GM23338 (cell line): ENCODE results near the gene FHIT. TPM values are rescaled to one million over a fixed set of nuclear protein-coding genes. Genes with fewer than 3 reads are reported as not detected.

Source experiments
- ATAC-seq: fragments of 200-7000 bp; cut with Tn5 transposase; 3 replicates; pipeline ENCODE4 v1.9.1; 2020
- DNase-seq: peaks from one replicate; pipeline ENCODE4 v3.0.0-alpha.2; 2015; ENCODE audit warnings: low spot score
- H2AFZ ChIP-seq: fragments of 200-600 bp; sonication (generic); 2 replicates; pipeline ENCODE4 v1.8.0; 2016; ENCODE audit warnings: antibody characterized with exemption, mild to moderate bottlenecking, moderate library complexity
- H3F3A ChIP-seq: fragments of 200-600 bp; sonication (generic); replicated peaks from 2 replicates; pipeline ENCODE4 v1.8.0; 2017; ENCODE audit warnings: antibody characterized with exemption, mixed run types, low read depth
- H3K27ac ChIP-seq: fragments of 200-600 bp; sonication (generic); 2 replicates; pipeline ENCODE4 v1.6.1; 2016; ENCODE audit warnings: low read depth
- H3K27me3 ChIP-seq: fragments of 200-600 bp; sonication (generic); 2 replicates; pipeline ENCODE4 v1.8.0; 2016; ENCODE audit warnings: mild to moderate bottlenecking, mixed run types, moderate library complexity; ENCODE audit not compliant: insufficient read depth
- H3K36me3 ChIP-seq: fragments of 200-600 bp; sonication (generic); 2 replicates; pipeline ENCODE4 v1.8.0; 2016; ENCODE audit warnings: mild to moderate bottlenecking; ENCODE audit not compliant: insufficient read depth
- H3K4me1 ChIP-seq: fragments of 200-600 bp; sonication (generic); 2 replicates; pipeline ENCODE4 v1.8.0; 2016; ENCODE audit warnings: mild to moderate bottlenecking, moderate library complexity; ENCODE audit not compliant: insufficient read depth
- H3K4me2 ChIP-seq: fragments of 200-600 bp; sonication (generic); 2 replicates; pipeline ENCODE4 v1.7.1; 2017; ENCODE audit warnings: mixed run types
- H3K4me3 ChIP-seq: fragments of 200-600 bp; sonication (generic); 2 replicates; pipeline ENCODE4 v1.6.1; 2016; ENCODE audit warnings: mixed run types
- H3K79me2 ChIP-seq: fragments of 200-600 bp; sonication (generic); replicated peaks from 2 replicates; pipeline ENCODE4 v1.8.0; 2017; ENCODE audit warnings: mild to moderate bottlenecking; ENCODE audit not compliant: insufficient read depth
- H3K9me2 ChIP-seq: fragments of 200-600 bp; sonication (generic); 2 replicates; pipeline ENCODE4 v1.8.0; 2017; ENCODE audit not compliant: insufficient read depth
- H4K20me1 ChIP-seq: fragments of 200-600 bp; sonication (generic); replicated peaks from 2 replicates; pipeline ENCODE4 v1.8.0; 2017; ENCODE audit warnings: mild to moderate bottlenecking; ENCODE audit not compliant: insufficient read depth
- H3K27ac Mint-ChIP-seq: 2 replicates; pipeline ENCODE4 v1.8.0; 2020; ENCODE audit warnings: inconsistent platforms, mild to moderate bottlenecking, moderate library complexity, mixed read lengths
- H3K27me3 Mint-ChIP-seq: 3 replicates; pipeline ENCODE4 v1.8.0; 2022; ENCODE audit warnings: low read depth, mild to moderate bottlenecking, moderate library complexity, mixed read lengths, inconsistent platforms; ENCODE audit not compliant: insufficient read depth, poor library complexity
- H3K36me3 Mint-ChIP-seq: 3 replicates; pipeline ENCODE4 v1.8.0; 2021; ENCODE audit warnings: low read depth, mild to moderate bottlenecking, inconsistent platforms, moderate library complexity, mixed read lengths
- H3K4me1 Mint-ChIP-seq: 3 replicates; pipeline ENCODE4 v1.8.0; 2020; ENCODE audit warnings: mild to moderate bottlenecking, inconsistent platforms, mixed read lengths
- H3K4me3 Mint-ChIP-seq: 3 replicates; pipeline ENCODE4 v1.8.0; 2021; ENCODE audit warnings: moderate library complexity, mild to moderate bottlenecking, inconsistent platforms, mixed read lengths
- H3K9me3 Mint-ChIP-seq: 3 replicates; pipeline ENCODE4 v1.8.0; 2020; ENCODE audit warnings: moderate library complexity, mild to moderate bottlenecking, inconsistent platforms, mixed read lengths
- CREB1 ChIP-seq: fragments of 250-450 bp; sonication (Bioruptor Pico); IDR thresholded peaks from 2 replicates; pipeline ENCODE4 v1.5.0; 2020; ENCODE audit warnings: low read depth, mild to moderate bottlenecking, moderate library complexity
- CTCF ChIP-seq, 2 experiments: fragments of 200-600 bp in 1 of 2; sonication (generic) in 1 of 2; conservative IDR thresholded peaks; 2 replicates each; pipeline versions ENCODE4 v1.5.1 to v1.6.1; 2016 to 2017; ENCODE audit warnings: antibody characterized with exemption in 2 of 2, low read depth in 2 of 2, mild to moderate bottlenecking in 2 of 2, moderate library complexity in 1 of 2
- ETS1 ChIP-seq: IDR thresholded peaks from 2 replicates; pipeline ENCODE4 v1.6.1; 2016; ENCODE audit warnings: antibody characterized with exemption
- EZH2 ChIP-seq: fragments of 200-600 bp; sonication (generic); IDR thresholded peaks from one replicate; pipeline ENCODE4 v1.8.0; 2017; ENCODE audit warnings: antibody characterized with exemption, mild to moderate bottlenecking, low read depth; ENCODE audit not compliant: unreplicated experiment
- EZH2phosphoT487 ChIP-seq: fragments of 200-600 bp; sonication (generic); IDR thresholded peaks from one replicate; pipeline ENCODE4 v1.8.1; 2018; ENCODE audit warnings: antibody characterized with exemption; ENCODE audit not compliant: unreplicated experiment
- JUNB ChIP-seq: IDR thresholded peaks from one replicate; pipeline ENCODE4 v1.6.1; 2016; ENCODE audit warnings: antibody characterized with exemption; ENCODE audit not compliant: unreplicated experiment
- NANOG ChIP-seq: IDR thresholded peaks from 2 replicates; pipeline ENCODE4 v1.6.1; 2016; ENCODE audit warnings: antibody characterized with exemption, borderline replicate concordance
- POLR2AphosphoS5 ChIP-seq: IDR thresholded peaks from 2 replicates; pipeline ENCODE4 v1.6.1; 2016; ENCODE audit warnings: antibody characterized with exemption, low read depth
- REST ChIP-seq: IDR thresholded peaks from one replicate; pipeline ENCODE4 v1.6.1; 2018; ENCODE audit warnings: antibody characterized with exemption; ENCODE audit not compliant: unreplicated experiment
- STAT1 ChIP-seq: IDR thresholded peaks from one replicate; pipeline ENCODE4 v1.6.1; 2016; ENCODE audit warnings: antibody characterized with exemption; ENCODE audit not compliant: unreplicated experiment
- ZNF114 ChIP-seq: fragments of 250-450 bp; sonication (Bioruptor Pico); IDR thresholded peaks from 2 replicates; pipeline ENCODE4 v1.5.0; 2020; ENCODE audit warnings: mild to moderate bottlenecking, moderate library complexity
- ZNF331 ChIP-seq: fragments of 250-450 bp; sonication (Bioruptor Pico); IDR thresholded peaks from 2 replicates; pipeline ENCODE4 v1.5.0; 2020; ENCODE audit warnings: low read depth, mild to moderate bottlenecking, moderate library complexity
- ZNF462 ChIP-seq: fragments of 250-450 bp; sonication (Bioruptor Pico); IDR thresholded peaks from 2 replicates; pipeline ENCODE4 v1.5.0; 2020; ENCODE audit warnings: mild to moderate bottlenecking, moderate library complexity
- polyA plus RNA-seq: library from polyadenylated mRNA; unstranded; fragments of >200 nt; fragmentation: Nextera tagmentation; extraction: Ambion mirVana; gene quantifications from 2 replicates; pipeline ENCODE4 v1.2.1, GENCODE V29; 2016
- total RNA-seq: library from RNA; depleted of rRNA; stranded (reverse); fragments of >200 nt; shearing (Covaris generic); gene quantifications from 2 replicates; pipeline ENCODE4 v1.2.3, GENCODE V29; 2014

Gene FHIT
- total and polyA plus RNA-seq, 2 experiments from 2014 or later = 3.0 to 8.3 TPM

- H3K4me2 ChIP-seq = no peak overlapping the region
- H3K4me1 ChIP-seq = no peaks in the 10 kb centered on the region
- H4K20me1 ChIP-seq = no peaks in the 10 kb centered on the region
- no peak overlapping the region for H3K27ac Mint-ChIP-seq
- H3F3A ChIP-seq = no peaks in the 10 kb centered on the region
- DNase-seq = no peak
- H3K4me3 Mint-ChIP-seq = no peak overlapping the region
- H3K27me3 Mint-ChIP-seq = no peaks in the 10 kb centered on the region
- TF ChIP-seq CREB1 (CRISPR knock-in tag) (no peak), CTCF (conservative IDR thresholded peaks at IDR 0.05; ENCODE audit: low read depth in 2 of 2) (no peak), JUNB (no peak), STAT1 (no peak), ZNF114 (CRISPR knock-in tag) (no peak), EZH2phosphoT487 (no peak), POLR2AphosphoS5 (no peak), EZH2 (no peak), REST (no peak), ZNF462 (no peak), NANOG (no peak), ZNF331 (no peak), ETS1 (no peak)
- no peak overlapping the region for H3K27ac ChIP-seq
- H3K27me3 ChIP-seq = no peaks in the 10 kb centered on the region
- no peaks in the 10 kb centered on the region for H3K4me1 Mint-ChIP-seq
- H3K9me2 ChIP-seq = peaks cover 3% of the 10 kb centered on the region; the same call in 1 of the 2 replicates
- no peaks in the 10 kb centered on the region for H3K36me3 Mint-ChIP-seq
- no peaks in the 10 kb centered on the region for H3K36me3 ChIP-seq
- no peaks in the 10 kb centered on the region for H3K79me2 ChIP-seq
- no peak for ATAC-seq
- no peak overlapping the region for H3K4me3 ChIP-seq
- no peak overlapping the region for H2AFZ ChIP-seq
- no peaks in the 10 kb centered on the region for H3K9me3 Mint-ChIP-seq
Measured at GRCh38 chr3:60154011-60154410, 1097.2 kb downstream of the FHIT start.
